NCI-H1417 treated with DMSO at 0.1 percent for 48 hours (cell line): Measurements from ENCODE around the gene CDK9.
"Not testable (repeated sequence)": the region's sequence is repeated elsewhere in the genome, so short reads cannot be mapped to it uniquely, and the experiment has no call there.

Source experiments
- DNase-seq: peaks from one replicate; lab custom pipeline; 2025; lab: John Stamatoyannopoulos, UW

CDK9 gene

DNA sequence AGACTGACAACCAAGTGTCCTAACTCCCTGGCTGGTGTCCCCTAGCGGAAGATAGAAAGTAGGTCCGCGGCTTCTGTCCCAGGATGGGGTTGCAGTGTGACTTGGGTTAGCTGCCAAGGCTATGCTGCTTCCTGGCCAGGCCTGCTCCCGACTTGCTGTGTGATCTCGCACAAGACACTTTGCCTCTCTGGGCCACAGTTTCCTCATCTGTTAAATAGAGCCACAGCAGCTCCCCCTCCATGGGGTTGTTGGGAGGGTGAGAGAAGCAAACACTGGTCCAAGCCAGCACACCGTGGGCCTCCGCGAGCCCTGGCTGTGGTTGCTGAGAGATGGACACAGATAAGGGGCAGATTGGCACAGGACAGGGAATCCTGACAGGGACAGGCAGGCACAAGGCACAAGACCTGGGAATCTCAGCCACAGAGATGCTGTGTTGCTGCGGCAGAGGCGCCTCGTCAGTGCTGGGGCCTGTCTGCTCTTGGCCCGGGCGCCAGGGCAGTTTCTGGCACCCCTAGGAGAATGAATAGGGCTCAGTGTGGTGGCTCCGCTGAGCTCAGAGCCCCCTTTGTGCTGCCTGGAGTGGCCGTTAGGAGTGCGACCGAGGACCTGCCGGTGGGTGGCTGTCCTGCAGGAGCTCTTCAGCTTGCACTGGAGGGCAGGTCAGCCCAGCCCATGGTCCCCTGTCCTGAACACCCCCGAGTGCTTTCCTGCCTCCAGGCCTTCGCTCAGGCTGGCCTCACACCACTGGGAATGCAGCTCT is 5.5 kb upstream of the CDK9 start:
- no peak for DNase-seq

DNA sequence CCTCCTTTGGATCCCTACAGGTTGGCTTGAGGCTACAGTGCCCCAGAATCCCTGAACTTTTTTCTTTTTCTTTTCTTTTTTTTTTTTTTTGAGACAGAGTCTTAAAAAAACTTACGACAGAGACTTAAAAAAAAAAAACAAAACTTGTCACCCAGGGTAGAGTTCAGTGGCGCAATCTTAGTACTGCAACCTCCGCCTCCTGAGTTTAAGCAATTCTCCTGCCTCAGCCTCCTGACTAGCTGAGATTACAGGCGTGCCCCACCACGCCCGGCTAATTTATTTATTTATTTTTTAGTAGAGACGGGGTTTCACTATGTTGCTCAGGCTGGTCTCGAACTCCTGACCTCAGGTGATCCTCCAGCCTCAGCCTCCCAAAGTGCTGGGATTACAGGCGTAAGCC is 4.9 kb upstream of the CDK9 start:
- DNase-seq: not testable (repeated sequence)

DNA sequence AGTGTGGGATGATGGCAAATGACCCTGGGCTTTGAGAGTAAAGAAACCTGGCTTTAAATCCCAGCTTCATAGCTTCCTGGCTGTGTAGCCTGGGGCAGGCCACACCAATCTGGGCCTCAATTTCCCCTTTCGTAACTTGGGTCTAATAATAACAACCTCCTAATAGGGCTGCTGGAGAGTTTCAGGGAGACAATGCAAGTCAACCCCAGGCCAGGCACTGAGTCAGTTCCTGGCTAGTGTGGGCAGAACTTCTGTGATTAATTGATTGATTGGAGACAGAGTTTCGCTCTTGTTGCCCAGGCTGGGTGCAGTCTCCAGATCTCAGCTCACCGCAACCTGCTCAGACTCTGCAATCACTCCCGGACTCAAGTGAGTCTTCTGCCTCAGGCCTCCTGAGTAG is 4.0 kb upstream of the CDK9 start:
- DNase-seq: no peak

DNA sequence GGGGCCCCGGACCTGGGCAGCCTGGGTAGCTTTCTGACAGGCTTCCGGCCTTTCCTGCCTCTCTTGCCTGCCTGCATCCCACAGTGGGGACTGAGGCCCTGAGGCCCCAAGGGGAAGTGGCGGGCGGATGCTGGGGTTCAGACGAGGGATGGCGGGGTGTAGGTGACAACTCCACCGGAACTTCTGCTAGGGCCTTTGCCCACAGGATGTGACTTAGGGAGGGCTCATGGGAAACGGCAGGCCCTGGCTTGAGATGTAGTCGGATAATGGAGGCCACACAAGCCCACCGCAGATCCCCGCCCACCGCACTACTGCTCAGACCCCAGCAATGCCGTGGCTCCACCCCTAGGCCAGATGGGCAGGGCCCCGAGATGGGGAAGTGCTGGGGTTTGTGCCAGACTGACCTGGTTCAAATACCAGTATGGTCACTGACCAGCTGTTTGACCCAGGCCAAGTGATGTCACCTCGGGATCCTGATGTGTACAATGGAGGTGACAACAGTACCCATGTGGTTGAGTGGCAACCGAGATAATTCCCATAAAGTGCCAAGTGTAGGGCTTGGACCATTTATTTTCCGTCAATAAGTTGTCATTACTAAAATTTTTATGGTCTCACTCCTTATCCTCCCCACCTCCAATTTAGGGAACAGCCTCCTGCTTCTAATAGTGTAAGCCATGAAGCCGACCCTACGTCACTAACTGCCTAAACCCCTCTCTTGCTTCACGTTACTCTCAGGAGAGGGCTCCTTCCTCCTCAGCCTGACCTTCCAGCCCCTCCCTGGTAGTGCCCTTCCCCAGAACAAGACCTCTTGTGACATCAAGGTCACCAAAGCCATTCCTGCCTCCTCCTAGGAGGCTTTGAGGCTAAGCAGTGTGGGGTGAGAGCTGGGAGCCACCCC is 2.5 kb upstream of the CDK9 start:
- DNase-seq: no peak

DNA sequence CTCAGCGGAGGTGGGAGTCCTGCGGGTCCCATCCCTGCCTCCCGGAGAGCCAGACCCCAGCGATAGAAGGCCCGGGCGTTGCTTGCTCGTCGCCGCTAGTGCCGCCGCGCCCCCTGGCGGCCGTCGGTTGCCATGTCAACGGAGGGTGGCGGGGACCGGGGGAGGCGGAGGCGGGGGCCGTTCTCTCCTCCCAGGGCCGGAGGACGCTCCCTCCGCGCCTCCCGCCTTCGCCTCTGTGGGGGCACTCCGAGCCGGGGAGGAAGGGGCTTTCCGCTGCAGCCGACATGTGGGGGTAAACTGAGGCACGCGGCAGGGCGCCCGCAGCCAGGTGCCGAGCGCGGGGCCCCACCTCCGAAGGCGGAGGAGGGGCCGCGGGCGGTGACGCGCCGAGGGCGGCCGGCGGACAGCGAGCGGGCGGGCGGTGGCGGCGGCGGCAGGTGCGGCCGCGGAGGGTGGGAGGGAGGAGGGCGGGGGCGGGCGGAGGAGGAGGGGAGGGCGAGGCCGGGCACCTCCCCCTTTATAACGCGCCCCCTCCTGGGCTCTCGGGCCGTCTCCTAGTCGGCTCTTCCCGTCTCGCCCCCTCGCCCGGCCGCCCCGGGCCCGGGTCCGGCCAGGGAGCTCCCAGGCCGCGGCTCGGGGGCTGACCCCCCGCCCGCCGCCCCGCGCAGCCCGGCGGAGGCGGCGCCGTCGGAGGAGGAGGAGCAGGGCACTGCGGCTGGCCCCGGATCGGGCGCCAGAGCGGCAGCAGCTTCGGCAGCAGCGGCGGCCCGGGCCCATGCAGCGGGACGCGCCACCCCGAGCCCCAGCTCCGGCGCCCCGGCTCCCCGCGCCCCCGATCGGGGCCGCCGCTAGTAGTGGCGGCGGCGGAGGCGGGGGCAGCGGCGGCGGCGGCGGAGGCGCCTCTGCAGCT is 556 bp upstream of the CDK9 start:
- peak; percentile 57 for DNase-seq

DNA sequence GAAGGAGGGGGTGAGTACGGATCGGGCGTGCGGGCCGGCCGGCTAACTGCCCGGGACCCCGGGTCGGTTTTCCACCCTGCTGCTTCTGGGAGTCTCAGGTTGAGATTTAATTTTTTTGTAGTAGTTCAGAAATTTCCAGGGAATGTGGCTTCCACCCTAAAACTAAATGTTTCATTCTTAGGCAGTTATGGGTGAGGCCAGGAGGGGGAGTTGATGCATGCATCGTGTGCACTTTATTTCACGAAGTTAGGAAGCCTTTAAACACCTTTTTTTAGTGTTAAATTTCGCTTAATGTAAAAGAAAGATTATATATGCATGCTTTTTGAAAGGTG is 905 bp downstream of the CDK9 start:
- no peak for DNase-seq

DNA sequence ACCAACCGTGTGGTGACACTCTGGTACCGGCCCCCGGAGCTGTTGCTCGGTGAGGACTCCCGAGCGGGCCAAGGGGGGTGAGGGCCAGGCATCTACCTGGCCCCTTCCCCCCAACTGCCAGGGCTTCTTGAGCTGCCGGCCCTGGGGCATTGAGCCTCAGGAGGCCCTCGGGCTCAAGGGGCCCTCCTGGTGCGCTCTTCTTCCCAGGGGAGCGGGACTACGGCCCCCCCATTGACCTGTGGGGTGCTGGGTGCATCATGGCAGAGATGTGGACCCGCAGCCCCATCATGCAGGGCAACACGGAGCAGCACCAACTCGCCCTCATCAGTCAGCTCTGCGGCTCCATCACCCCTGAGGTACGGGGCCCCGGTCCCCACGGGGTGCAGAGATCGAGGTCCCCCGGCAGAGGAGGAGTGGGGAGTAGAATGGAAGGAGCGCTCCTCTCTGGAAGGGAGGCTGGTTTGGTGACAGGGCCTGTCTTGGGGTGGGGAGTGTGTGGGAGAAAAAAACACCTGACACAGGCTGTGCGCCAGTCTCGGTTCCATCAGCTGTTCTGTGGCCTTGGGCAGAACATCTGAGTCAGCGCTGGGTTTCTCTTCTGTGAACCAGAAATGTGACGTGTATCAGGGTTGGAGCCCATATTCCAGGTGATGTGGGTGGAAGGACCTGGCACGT is 2.6 kb downstream of the CDK9 start:
- DNase-seq: no peak

DNA sequence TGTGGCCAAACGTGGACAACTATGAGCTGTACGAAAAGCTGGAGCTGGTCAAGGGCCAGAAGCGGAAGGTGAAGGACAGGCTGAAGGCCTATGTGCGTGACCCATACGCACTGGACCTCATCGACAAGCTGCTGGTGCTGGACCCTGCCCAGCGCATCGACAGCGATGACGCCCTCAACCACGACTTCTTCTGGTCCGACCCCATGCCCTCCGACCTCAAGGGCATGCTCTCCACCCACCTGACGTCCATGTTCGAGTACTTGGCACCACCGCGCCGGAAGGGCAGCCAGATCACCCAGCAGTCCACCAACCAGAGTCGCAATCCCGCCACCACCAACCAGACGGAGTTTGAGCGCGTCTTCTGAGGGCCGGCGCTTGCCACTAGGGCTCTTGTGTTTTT is 3.3 kb downstream of the CDK9 start:
- no peak for DNase-seq

DNA sequence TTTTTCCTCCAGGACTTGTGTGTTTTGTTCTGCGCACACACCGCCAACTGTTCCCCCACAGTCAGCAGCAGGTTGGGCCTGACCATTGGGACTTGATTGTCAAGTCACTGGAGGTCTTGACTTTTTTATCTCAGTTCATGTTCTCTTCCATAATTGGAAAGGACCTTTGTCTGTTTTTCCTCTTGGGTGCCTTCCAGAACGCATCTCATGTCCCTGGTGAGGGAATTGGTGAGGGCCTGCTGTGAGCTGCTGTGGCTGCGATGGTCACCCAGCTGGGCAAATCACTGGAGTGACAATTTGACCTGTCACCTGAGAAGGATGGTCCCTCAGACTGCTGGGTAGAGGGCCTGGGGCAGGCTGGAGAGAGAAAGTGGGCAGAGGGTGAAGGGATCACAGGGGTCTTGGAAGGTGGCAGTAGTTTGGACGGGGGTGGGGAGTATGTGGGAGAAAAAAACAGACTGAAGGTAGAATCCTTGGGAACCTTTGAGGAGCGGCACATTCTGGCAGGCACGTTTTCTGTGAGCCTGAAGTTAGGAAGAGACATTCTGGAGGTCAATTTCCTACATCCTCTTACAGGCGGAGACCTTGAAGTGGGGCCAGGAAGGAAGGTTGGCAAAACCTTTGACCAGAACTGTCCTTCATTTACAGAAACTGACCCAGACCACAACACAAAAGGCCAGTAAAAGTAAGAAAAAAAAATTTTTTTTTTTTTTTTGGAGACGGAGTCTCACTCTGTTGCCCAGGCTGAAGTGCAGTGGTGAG is 4.4 kb downstream of the CDK9 start:
- DNase-seq: no peak

DNA sequence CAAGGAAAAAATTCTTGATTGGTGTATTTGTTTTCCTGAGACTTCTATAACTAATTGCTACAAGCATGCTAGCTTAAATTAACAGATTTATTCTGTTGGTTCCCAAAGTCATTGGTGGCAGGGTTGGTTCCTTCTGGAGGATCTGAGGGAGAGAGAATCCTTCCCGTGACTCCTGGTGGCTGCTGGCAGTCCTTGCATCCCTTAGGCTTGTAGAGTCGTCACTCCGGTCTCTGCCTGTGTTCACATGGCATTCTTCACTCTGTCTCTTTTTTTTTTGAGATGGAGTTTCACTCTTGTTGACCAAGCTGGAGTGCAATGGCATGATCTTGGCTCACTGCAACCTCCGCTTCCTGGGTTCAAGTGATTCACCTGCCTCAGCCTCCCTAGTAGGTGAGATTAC is 5.3 kb downstream of the CDK9 start:
- no peak for DNase-seq

DNA sequence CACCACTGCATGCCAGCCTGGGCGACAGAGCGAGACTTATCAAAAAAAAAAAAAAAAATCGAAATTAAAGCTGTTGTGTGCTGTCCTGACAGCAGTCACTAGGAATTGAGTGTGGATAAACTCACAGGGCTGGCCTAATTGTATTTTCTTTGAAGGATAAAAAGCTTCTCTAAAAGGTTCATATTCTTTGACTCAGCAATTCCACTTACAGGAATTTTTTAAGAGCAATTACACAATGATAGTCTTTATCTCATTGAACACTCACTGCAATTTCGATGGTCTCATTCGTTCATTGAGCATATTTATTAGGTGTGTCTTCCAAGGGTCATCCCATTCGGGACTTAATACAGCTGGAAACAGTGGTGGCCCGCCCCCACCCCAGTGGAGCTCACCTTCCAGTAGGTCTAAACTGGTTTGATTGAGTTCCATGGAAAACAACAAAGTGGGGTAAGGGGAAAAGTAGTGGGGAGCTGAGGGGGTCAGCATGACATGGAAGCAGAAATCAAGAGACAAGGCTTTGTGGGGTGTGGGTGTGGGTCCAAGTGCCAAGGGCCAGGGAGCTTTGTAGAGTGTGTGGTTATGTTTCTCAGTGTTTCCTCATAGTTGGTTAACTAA is 6.7 kb downstream of the CDK9 start:
- DNase-seq: no peak

DNA sequence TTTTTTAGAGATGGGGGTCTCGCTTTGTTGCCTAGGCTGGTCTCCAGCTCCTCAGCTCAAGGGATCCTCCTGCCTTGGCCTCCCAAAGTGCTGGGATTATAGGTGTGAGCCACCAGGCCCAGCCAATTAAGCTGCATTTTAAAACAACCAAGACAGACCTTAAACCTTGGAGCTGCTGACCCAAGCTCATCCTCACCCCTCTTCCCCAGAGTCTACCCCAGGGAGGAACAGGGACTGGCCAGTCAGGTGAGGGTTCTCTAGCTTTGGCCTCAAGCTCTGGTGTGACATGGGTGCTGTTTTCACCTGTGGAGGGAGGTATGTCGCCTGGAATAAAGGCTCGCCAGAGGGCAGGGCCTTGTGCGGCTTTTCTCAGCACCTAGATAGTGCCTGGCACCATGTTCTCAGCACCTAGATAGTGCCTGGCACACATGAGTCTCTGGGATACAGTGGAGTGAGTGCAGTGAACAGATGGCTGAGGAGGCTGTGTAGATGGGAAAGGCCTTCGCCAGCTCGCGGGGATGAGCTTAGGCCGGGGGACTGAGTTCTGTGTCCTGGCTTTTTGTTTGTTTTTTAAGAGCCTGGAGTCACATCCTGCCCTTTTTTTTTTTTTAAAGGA is 7.4 kb downstream of the CDK9 start:
- DNase-seq: no peak

DNA sequence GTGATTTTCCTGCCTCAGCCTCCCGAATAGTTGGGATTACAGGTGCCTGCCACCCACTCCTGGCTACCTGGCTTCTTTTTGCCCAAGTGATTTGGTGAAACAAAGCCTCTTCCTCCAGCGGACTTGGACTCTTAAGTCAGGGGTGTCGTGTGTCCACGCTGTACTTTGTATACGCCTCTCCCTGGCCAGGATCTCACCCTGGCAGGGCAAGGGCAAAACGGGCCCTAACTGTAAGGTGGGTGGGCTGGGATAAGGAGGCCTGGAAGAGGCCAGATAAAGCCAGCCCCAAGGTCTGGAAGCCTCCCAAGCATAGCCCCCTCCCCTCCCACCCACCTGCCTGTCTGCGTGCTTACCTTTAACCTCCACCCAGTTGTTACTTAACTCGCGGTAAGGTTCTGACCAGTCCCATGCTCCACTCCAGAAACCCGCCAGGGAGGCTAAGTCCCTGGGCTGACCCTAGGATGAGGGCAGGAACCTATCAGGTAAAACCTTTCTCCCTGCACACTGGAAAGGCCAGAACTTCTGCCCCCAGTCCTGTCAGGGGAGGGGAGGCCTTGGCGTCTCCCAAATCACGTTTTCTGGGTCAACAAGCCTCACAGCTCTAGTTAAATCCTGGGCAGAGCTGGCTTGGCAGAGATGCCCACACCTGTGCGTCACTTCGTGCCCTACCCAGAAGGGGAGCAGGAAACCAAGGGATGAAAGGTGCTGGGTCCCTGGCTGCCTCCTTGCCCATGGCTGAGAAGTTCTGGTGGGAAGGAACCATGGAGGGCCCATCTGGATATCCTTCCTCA is 8.4 kb downstream of the CDK9 start:
- no peak for DNase-seq

DNA sequence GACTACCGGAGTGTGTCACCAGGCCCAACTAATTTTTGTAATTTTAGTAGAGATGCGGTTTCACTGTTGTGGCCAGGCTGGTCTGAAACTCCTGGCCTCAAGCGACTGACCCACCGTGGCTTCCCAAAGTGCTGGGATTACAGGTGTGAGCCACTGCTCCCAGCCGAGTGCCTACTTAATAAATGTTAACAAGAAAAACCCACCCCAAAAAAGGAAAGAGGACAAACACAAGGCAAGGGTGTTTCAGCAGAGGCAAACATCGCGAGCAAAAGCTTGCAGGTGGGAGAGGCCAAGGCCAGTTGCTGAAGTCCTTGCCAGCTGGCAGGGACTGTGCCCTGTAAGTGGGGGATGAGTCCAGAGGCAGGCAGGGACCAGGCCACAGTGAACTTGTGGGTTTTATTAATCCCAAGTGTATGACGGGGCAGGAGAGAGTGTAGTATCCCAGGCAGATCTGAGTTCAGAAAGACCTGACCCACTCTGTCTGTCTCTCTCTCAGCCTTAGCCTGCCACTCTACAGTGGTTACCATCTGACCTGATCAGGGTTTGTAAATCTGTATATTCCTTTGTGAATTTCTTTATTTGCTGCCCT is 10.5 kb downstream of the CDK9 start:
- no peak for DNase-seq

DNA sequence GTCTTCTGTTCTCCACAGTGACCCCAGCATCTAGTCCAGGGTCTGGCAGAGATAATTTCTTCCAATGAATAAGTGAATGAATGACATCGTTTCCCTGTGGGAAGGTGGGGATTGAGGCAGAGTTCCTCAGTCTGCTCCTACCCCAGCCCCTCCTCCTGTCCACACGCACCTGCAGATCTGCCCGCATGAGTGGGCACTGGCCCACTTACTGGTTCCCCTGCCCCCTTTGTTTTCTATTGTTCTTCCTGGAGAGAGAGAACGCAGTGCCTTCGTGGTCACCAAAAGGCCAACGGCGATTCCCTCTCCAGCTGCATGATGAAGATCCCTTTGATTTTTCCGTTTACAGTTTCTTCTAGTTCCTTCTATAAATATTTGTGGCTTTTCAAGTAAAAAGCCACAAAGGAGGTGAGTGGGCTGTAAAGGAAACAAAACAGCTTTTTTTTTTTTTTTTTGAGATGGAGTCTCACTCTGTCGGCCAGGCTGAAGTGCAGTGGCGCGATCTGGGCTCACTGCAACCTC is 11.1 kb downstream of the CDK9 start:
- DNase-seq: no peak

DNA sequence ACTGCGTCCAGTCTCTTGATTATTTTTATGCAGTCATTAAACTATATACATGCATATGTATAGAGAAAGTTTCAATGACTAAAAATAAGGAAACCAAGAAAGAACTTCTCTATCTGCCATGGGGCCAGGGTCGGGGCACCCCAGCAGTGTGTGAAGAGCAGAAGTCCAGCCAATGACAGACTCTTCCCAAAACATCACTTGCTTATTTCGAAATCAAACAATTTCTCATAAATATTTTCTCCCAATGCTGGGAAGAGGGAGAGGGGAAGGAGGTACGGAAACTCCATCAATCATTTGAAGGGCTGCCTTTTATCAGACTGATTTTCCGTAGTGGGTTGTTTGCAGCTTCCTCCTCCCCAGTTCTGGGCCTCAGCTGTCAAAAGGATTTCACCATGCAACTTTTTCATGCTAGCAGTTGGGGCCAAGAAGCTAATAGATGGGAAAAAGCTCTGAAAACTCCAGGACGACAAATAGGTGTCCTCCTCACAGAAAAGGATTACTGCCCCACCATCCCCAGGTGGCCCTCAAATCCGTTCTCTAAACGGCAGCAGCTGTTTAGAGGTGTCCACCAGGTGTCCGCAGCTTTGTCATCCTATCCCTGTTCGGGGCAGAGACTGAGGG is 16.2 kb downstream of the CDK9 start:
- DNase-seq: no peak

DNA sequence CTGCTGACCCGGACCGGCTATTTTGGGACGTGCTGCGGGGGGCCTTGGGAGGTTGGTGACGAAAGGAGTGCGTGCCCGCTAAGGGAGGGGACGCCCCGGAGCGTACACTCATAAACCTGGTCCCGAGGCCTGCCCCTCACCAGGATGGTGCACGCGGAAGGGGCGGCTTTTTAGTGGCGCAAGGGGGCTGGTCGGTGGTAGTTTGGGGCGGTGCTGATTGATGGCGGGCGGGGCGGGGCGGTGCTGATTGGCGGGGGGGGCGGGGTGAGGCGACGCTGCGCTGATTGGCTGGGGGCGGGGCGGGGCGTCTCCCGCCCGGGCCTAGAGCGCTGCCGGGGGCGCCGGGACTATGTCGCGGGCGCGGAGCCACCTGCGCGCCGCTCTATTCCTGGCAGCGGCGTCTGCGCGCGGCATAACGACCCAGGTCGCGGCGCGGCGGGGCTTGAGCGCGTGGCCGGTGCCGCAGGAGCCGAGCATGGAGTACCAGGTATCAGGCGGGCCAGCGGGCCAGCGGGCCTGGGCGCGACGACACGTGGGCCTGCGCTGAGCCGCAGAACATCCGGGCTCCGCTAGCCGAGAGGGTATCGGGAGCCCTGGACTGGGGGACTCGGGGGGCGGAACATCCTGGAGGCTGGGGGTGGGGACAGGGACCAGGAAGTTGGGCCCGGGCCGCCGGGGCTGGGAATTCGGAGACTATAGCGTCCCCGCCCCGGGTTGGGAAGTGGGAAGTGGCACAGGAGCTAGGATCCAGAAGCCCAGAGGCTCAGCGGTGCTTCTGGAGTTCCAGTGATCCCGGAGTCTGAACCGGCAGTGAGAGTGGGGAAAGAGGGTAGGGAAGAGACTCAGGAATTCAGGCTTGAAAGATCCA is 17.0 kb downstream of the CDK9 start, which contains the start of gene FPGS:
FPGS (plus strand) TSS at position 307 of the 868 bp plus-strand sequence; CDS start at position 350, 43 bp downstream.
- DNase-seq: peak; percentile 40
